ENCODE data around the gene CYP2W1. TPM values are rescaled to one million over a fixed set of nuclear protein-coding genes. Genes with fewer than 3 reads are reported as not detected.

CYP2W1 gene
- total RNA-seq, 1 donor from 2014 or later = not detected

- Mint-ChIP-seq H3K4me3 (ENCODE audit: unreplicated experiment) (no peak overlapping the region), H3K9me3 (ENCODE audit: low read depth) (no peaks in the 10 kb centered on the region), H3K4me1 (ENCODE audit: low read depth) (peaks cover 13% of the 10 kb centered on the region), H3K36me3 (ENCODE audit: low read depth) (peaks cover 10% of the 10 kb centered on the region), H3K27ac (ENCODE audit: unreplicated experiment) (no peak overlapping the region), H3K27me3 (ENCODE audit: low read depth) (no peaks in the 10 kb centered on the region)
- TF ChIP-seq CTCF (IDR thresholded peaks at IDR 0.05) = no peak
- DNase-seq (ENCODE audit: low spot score) = no peak
Observed at GRCh38 chr7:973312-973711, 9.7 kb upstream of the CYP2W1 start.

- Mint-ChIP-seq H3K4me1 (ENCODE audit: low read depth) (peaks cover 13% of the 10 kb centered on the region), H3K9me3 (ENCODE audit: low read depth) (no peaks in the 10 kb centered on the region), H3K4me3 (ENCODE audit: unreplicated experiment) (peak overlapping the region; percentile 90), H3K27me3 (ENCODE audit: low read depth) (no peaks in the 10 kb centered on the region), H3K27ac (ENCODE audit: unreplicated experiment) (peak overlapping the region; percentile 94), H3K36me3 (ENCODE audit: low read depth) (peaks cover 10% of the 10 kb centered on the region)
- no peak for TF ChIP-seq CTCF (IDR thresholded peaks at IDR 0.05)
- DNase-seq (ENCODE audit: low spot score) = no peak
Observed at GRCh38 chr7:974172-974571, 8.8 kb upstream of the CYP2W1 start.

- H3K4me1 Mint-ChIP-seq (ENCODE audit: low read depth) = peaks cover 13% of the 10 kb centered on the region
Observed at GRCh38 chr7:974820-975681, 7.9 kb upstream of the CYP2W1 start, which contains the start of gene COX19. TSS of gene COX19 (minus strand) at chr7:975549. CDS start at chr7:975509, 40 bp downstream.

GRCh38 chr7:975702-976473, 7.1 kb upstream of the CYP2W1 start:
- Mint-ChIP-seq H3K9me3 (ENCODE audit: low read depth) (no peaks in the 10 kb centered on the region), H3K4me1 (ENCODE audit: low read depth) (peaks cover 13% of the 10 kb centered on the region), H3K27me3 (ENCODE audit: low read depth) (no peaks in the 10 kb centered on the region), H3K4me3 (ENCODE audit: unreplicated experiment) (peak overlapping the region; percentile 90), H3K36me3 (ENCODE audit: low read depth) (peaks cover 9% of the 10 kb centered on the region), H3K27ac (ENCODE audit: unreplicated experiment) (peak overlapping the region; percentile 27)
- no peak for TF ChIP-seq CTCF (IDR thresholded peaks at IDR 0.05)
- no peak for DNase-seq (ENCODE audit: low spot score)

More at GRCh38 chr7:974820-975681, 7.9 kb upstream of the CYP2W1 start, which contains the start of gene COX19:
- DNase-seq (ENCODE audit: low spot score) = no peak
- peak within 1 kb of the TSS; percentile 90 for H3K4me3 Mint-ChIP-seq (ENCODE audit: unreplicated experiment)
- H3K36me3 Mint-ChIP-seq (ENCODE audit: low read depth) = peaks cover 10% of the 10 kb centered on the region
- no peaks in the 10 kb centered on the region for H3K9me3 Mint-ChIP-seq (ENCODE audit: low read depth)
- peak; percentile 13 for TF ChIP-seq CTCF (IDR thresholded peaks at IDR 0.05)
- peak within 1 kb of the TSS; percentile 94 for H3K27ac Mint-ChIP-seq (ENCODE audit: unreplicated experiment)
- H3K27me3 Mint-ChIP-seq (ENCODE audit: low read depth) = no peaks in the 10 kb centered on the region

GRCh38 chr7:976901-977325, 6.1 kb upstream of the CYP2W1 start:
- Mint-ChIP-seq H3K9me3 (ENCODE audit: low read depth) (no peaks in the 10 kb centered on the region), H3K27me3 (ENCODE audit: low read depth) (no peaks in the 10 kb centered on the region), H3K36me3 (ENCODE audit: low read depth) (peaks cover 3% of the 10 kb centered on the region), H3K27ac (ENCODE audit: unreplicated experiment) (no peak overlapping the region), H3K4me3 (ENCODE audit: unreplicated experiment) (no peak overlapping the region), H3K4me1 (ENCODE audit: low read depth) (peaks cover 13% of the 10 kb centered on the region)
- DNase-seq (ENCODE audit: low spot score) = no peak
- no peak for TF ChIP-seq CTCF (IDR thresholded peaks at IDR 0.05)
